Measurements from ENCODE around the gene NDUFB6.

GRCh38 chr9:32516241-32516640 lies 56.7 kb downstream of the NDUFB6 start:
- TF ChIP-seq CTCF (conservative IDR thresholded peaks at IDR 0.05 in 1 of 2, IDR thresholded peaks at IDR 0.05 in 1 of 2; ENCODE audit: low read depth in 1 of 2, low read length in 2 of 2) (no peak), EZH2 (IDR thresholded peaks at IDR 0.05; ENCODE audit: low read length, missing control alignments) (no peak)

Data from fibroblast of lung (primary cell).